MG63 (cell line): ENCODE data around the gene APOBEC2. TPM values are rescaled to one million over a fixed set of nuclear protein-coding genes. Genes with fewer than 3 reads are reported as not detected.
"Not testable (repeated sequence)": the region's sequence is repeated elsewhere in the genome, so short reads cannot be mapped to it uniquely, and the experiment has no call there.

ENCODE experiments used
- DNase-seq: peaks from one replicate; pipeline ENCODE4 v3.0.0-alpha.2; 2020
- H3K27me3 ChIP-seq: fragments of 250-450 bp; sonication (Bioruptor Pico); 2 replicates; pipeline ENCODE4 v1.5.1; 2020; ENCODE audit warnings: mild to moderate bottlenecking, moderate library complexity
- H3K36me3 ChIP-seq: fragments of 250-450 bp; sonication (Bioruptor Pico); 2 replicates; pipeline ENCODE4 v1.5.1; 2020; ENCODE audit warnings: mild to moderate bottlenecking, moderate library complexity
- H3K4me3 ChIP-seq: fragments of 250-450 bp; sonication (Bioruptor Pico); 2 replicates; pipeline ENCODE4 v1.5.1; 2020; ENCODE audit warnings: mild to moderate bottlenecking, moderate library complexity
- H3K9me3 ChIP-seq: fragments of 250-450 bp; sonication (Bioruptor Pico); 2 replicates; pipeline ENCODE4 v1.5.1; 2020; ENCODE audit warnings: mild to moderate bottlenecking, moderate library complexity
- total RNA-seq: library from RNA; depleted of rRNA; stranded (reverse); fragments of >200 nt; shearing (Covaris generic); gene quantifications from 2 replicates; pipeline ENCODE4 v1.2.3, GENCODE V29; 2014; ENCODE audit warnings: low replicate concordance; rRNA removed

APOBEC2 gene
- not detected in 2 replicates for total RNA-seq

DNA sequence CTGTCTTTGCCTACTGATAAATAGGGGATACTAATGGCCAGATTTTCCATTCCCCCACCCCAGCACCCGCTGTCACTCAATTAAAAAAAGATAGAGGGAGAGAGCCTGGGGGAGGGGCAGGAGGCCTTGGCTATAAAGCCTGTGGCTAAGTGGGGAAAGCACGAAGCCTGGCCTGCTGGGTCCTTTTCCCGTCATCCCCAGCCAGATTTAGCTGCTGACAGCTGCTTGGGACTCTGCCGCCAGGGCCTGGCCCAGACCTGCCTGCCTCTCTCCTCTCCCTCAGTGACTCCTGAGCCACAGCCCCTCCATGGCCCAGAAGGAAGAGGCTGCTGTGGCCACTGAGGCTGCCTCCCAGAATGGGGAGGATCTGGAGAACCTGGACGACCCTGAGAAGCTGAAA, at the start of gene APOBEC2:
TSS of gene APOBEC2 (plus strand) at position 162 of the 400 bp plus-strand sequence. CDS start at position 308, 146 bp downstream.
- H3K27me3 ChIP-seq: no peaks in the 10 kb centered on the region
- H3K9me3 ChIP-seq: no peaks in the 10 kb centered on the region
- H3K36me3 ChIP-seq: no peaks in the 10 kb centered on the region
- H3K4me3 ChIP-seq: no peak within 1 kb of the TSS
- no peak for DNase-seq

DNA sequence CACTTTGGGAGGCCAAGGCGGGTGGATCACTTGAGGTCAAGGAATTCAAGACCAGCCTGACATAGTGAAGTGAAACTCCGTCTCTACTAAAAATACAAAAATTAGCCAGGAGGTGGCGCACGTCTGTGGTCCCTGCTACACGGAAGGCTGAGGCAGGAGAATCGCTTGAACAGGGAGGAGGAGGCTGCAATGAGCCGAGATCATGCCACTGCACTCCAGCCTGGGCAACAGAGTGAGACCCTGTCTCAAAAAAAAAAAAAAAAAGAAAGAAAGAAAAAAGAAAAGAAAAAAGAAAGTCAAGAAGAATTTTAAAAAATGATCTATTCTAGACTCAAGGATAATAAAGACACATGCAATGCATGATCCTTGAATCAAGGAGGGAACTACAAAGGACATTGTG, 46.8 kb upstream of the APOBEC2 start:
- H3K4me3 ChIP-seq, H3K36me3 ChIP-seq, H3K27me3 ChIP-seq, H3K9me3 ChIP-seq: not testable (repeated sequence)
- peak; percentile 16 for DNase-seq

DNA sequence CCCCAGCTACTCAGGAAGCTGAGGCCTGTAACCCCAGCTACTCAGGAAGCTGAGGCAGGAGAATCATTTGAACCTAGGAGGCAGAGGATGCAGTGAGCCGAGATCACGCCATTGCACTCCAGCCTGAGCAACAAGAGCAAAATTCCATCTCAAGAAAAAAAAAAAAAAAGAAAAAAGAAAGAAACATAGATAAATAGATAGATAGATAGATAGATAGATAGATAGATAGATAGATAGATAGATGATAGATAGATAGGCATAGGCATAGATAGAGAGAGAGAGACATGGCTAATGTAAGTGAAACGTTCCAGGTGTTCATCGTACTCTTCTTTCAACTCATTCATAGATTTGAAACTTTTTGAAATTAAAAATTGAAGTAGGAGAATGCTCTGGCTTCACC, 46.0 kb upstream of the APOBEC2 start:
- not testable (repeated sequence) for H3K4me3 ChIP-seq, DNase-seq

DNA sequence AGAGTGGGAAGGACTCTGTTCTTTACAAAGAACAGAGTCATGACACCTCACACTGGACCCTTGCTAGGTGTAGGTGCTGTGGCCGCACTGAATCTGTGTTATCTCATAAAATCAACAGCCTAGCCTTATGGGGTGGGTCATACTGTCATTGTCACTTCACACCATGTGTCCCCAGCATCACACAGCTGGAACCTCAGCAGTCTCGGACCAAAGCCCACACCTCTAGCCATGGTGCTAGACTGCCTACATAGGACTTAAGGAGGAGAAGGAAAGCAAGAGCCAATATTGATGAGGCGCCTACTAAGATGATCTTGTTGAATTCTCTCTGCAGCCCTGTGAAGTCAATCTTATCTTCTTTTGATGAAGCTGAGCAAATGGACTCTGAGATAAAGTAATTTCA, 45.0 kb upstream of the APOBEC2 start:
- Histone ChIP-seq H3K36me3 (no peaks in the 10 kb centered on the region), H3K4me3 (no peak overlapping the region), H3K27me3 (no peaks in the 10 kb centered on the region), H3K9me3 (no peaks in the 10 kb centered on the region)
- no peak for DNase-seq

More for the DNA sequence above, 46.0 kb upstream of the APOBEC2 start:
- H3K27me3 ChIP-seq, H3K9me3 ChIP-seq, H3K36me3 ChIP-seq: not testable (repeated sequence)

DNA sequence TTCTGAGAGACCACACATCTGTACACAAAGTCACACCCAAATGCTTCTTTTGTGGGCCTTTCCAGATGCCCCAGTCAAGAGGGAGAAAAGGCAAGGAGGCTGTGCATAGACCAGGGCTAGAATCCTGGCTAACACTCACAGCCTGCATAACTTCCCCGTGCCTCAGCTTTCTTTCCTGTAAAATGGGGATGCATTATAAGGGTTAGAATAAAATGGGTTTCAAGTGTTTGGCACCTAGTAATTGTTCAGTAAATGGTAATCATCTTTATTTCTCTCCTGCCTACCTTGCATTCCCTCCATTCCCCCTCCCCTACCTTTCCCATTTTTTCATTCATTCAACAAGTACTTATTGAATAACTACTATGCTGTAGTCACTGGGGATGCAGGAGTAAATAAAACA, 43.3 kb upstream of the APOBEC2 start:
- Histone ChIP-seq H3K36me3 (no peaks in the 10 kb centered on the region), H3K9me3 (no peaks in the 10 kb centered on the region), H3K4me3 (no peak overlapping the region), H3K27me3 (no peaks in the 10 kb centered on the region)
- DNase-seq: no peak

DNA sequence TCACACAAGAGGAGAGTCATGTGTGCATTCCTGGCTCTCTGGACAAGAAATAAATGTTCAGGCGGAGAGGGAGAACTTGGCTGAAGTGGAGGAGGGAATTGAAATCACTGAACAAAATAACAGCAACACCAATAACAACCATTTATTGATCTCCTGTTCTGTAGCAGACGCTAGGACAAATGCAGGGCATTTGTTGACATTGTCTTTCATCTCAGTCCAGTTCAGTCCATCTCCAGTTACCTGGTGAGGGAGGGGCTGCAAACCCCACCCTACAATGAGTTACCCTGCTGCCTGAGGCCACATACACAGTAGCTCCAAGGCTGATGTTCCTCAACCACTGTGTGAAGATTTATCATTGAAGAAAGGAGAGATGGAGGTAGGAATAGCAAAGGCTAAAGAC, 41.3 kb upstream of the APOBEC2 start:
- Histone ChIP-seq H3K27me3 (no peaks in the 10 kb centered on the region), H3K36me3 (no peaks in the 10 kb centered on the region), H3K4me3 (no peak overlapping the region), H3K9me3 (no peaks in the 10 kb centered on the region)
- DNase-seq: no peak

DNA sequence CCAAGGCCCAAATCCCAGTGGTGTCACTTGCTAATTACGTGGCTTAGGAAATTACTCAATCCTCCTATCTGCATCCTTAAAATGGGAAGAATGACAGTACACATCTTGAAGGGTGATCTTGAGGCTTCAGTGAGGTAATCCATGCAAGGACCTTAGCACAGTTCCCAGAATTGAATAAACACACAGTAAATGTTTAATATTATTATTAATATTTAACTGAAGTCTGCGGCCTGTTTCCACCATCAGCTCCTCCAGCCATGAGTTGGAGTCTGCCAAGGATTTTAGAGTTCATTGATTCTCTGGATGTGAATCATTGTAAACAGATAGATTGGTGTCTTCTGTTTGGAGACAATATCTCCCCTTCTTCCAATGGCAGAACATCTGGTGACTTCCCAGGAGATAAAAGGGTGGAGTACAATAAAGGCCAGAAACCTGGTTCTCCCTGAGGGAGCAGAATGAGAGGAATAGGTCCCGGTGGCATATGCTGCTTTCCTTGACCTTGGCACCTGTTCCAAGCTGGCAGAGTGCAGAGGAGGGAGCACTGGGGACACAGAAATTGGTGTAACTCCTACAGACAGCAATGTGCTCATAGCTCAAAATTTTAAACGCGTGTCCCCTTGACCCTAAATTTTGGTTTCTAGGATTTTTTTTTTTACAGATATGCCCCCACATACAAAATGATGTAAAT, 39.4 kb upstream of the APOBEC2 start:
- Histone ChIP-seq H3K36me3 (no peaks in the 10 kb centered on the region), H3K27me3 (no peaks in the 10 kb centered on the region), H3K9me3 (no peaks in the 10 kb centered on the region), H3K4me3 (no peak overlapping the region)
- DNase-seq: no peak

DNA sequence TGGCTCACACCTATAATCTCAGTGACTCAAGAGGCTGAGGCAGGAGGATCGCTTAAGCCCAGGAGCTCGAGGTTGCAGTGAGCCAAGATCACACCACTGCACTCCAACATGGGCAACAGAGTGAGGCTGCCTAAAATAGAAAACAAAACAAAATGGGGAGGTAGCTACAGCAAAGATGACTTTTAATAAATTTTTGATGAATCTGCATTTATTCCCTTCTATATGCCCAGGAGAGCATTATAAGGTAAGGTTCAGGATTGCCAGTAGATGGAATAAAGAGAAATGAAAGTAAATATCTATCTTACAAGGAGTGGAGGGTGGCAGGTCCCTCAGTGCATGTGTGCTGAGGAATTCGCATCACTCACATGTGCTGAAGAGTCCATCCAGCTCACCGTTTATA, 38.2 kb upstream of the APOBEC2 start:
- Histone ChIP-seq H3K36me3 (no peaks in the 10 kb centered on the region), H3K27me3 (no peaks in the 10 kb centered on the region), H3K9me3 (no peaks in the 10 kb centered on the region), H3K4me3 (no peak overlapping the region)
- no peak for DNase-seq

DNA sequence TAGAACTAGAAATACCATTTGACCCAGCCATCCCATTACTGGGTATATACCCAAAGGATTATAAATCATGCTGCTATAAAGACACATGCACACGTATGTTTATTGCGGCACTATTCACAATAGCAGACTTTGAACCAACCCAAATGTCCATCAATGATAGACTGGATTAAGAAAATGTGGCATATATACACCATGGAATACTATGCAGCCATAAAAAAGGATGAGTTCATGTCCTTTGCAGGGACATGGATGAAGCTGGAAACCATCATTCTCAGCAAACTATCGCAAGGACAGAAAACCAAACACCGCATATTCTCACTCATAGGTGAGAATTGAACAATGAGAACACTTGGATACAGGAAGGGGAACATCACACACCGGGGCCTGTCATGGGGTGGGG, 37.1 kb upstream of the APOBEC2 start:
- DNase-seq: not testable (repeated sequence)

DNA sequence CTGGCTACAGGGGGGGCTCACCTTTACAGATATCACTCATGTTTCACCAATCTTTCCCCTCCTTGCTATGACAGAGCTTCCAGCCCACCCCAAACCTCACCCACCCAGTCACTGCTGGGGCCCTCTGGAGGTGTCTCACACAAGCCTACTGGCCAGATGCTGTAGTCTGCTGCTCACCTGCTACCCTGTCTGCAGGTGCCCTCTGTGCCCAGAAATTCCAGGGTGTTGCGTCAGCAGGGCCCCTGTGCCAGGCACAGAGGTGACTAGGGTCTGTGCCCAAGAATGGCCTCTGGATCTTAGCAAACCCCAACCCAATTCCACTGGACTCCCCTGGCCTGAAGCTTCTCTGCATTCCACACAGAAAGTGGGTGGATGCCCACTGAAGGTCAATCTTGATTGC, 35.3 kb upstream of the APOBEC2 start:
- no peaks in the 10 kb centered on the region for H3K36me3 ChIP-seq
- DNase-seq: no peak
- H3K9me3 ChIP-seq: no peaks in the 10 kb centered on the region
- no peaks in the 10 kb centered on the region for H3K27me3 ChIP-seq
- H3K4me3 ChIP-seq: no peak overlapping the region

More for the DNA sequence above, 37.1 kb upstream of the APOBEC2 start:
- H3K9me3 ChIP-seq, H3K36me3 ChIP-seq, H3K27me3 ChIP-seq, H3K4me3 ChIP-seq: not testable (repeated sequence)

DNA sequence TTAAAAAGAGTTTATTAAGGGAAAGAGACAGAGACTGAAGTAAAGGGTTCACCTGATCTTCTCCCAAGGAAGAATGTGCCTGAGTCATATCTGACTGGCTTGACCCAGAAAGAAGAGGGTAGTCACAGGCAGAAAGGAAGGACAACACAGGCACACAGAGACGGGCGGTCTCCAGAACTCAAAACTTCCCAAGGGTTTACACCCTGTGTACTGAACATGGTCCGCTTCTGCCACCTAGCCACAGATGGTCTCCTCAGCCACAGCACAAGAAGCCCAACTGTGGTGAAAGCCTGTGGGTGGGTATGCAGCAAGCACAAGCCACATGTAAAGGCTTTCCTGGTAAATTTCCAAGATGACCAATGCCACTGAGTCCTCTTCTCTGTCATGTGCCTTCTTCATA, 31.2 kb upstream of the APOBEC2 start:
- no peaks in the 10 kb centered on the region for H3K9me3 ChIP-seq
- no peaks in the 10 kb centered on the region for H3K27me3 ChIP-seq
- no peak for DNase-seq
- H3K36me3 ChIP-seq: no peaks in the 10 kb centered on the region
- H3K4me3 ChIP-seq: no peak overlapping the region

DNA sequence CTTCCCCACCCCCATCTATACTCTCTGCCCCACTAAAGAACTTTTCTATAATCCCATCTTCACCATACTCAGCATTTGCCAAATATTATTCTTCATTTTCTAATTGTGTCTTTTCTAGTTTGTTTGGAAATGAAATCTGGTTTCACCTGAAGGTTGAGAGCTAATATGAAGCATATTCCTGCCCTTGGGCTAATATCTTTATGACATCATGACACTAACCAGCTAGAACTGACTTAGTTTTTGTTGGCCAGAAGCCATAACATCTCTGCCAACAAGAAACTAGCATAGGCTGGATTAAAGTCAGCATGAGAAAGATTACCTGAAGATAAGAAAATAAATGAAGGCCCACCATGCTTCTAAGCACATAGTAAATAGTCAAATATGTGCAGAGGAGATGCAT, 30.7 kb upstream of the APOBEC2 start:
- DNase-seq: no peak
- H3K4me3 ChIP-seq: no peak overlapping the region
- H3K36me3 ChIP-seq: no peaks in the 10 kb centered on the region
- H3K9me3 ChIP-seq: no peaks in the 10 kb centered on the region
- no peaks in the 10 kb centered on the region for H3K27me3 ChIP-seq

DNA sequence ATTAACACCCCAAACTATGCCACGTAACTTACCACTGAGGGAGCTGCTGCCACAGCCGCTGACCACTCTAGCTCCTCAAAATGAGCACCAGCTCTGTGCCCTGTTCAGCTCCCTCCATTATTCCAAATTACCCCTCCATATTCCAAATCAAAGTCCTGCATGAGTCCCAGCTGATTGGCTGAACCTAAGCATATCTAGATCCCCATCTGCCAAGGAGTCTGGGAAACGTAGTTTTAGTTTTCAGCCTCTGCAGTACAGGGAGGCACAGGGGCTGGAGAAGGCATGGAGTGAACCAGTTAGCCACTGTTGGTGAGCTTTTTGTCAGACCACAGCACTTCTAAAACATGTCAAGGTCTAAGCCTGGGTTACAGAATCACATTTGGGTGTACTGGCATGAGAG, 29.9 kb upstream of the APOBEC2 start:
- H3K9me3 ChIP-seq: no peaks in the 10 kb centered on the region
- no peak for DNase-seq

DNA sequence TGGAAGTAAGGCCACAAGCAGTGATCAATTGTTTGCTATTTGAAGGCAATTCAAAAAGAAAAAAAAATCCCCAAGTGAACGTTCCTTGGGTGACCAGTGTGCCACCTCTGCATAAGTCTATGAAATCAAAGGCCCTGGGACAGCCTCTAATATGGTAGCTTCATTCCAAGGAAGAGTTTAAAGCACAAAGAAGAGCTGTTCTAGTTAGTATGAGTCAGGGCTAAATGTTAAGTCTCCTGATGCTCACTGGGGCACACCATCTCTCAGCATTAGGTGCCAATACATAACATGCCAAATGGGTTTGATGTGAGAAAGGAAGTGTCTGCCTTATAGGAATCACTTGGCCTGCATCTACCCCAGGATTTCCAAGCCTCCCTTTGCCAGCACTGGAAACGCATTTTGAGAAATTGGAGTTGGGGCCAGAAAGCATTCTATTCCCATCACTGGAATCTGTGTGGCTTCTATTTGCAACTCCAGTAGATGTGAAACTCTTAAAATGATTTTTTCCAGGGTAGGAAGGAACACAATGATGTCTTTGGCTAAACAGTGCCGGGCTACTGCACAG, 27.0 kb upstream of the APOBEC2 start:
- no peaks in the 10 kb centered on the region for H3K36me3 ChIP-seq
- DNase-seq: no peak

More for the DNA sequence above, 29.9 kb upstream of the APOBEC2 start:
- Histone ChIP-seq H3K36me3 (no peaks in the 10 kb centered on the region), H3K4me3 (no peak overlapping the region), H3K27me3 (no peaks in the 10 kb centered on the region)

DNA sequence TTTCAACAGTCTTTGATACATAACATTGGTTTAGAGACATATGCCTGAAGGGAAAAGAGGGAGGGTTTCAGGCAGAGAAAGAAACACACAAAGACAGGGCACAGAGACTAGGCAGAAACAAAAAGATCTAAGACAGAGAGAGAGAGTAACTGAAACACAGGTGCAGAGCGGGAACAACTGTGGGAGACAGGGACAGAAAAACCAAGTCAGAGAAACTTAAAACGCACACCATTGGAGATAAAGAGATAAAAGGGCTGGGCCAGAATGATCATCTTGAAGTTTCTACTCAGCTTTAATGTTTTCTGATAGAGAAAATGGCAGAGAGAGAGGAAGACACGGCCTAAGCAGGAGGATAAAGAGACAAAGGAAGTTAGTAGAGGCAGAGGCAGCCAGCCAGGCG, 25.8 kb upstream of the APOBEC2 start:
- Histone ChIP-seq H3K4me3 (peak overlapping the region; percentile 44), H3K36me3 (no peaks in the 10 kb centered on the region), H3K9me3 (no peaks in the 10 kb centered on the region), H3K27me3 (no peaks in the 10 kb centered on the region)
- no peak for DNase-seq

More for the DNA sequence above, 27.0 kb upstream of the APOBEC2 start:
- no peak overlapping the region for H3K4me3 ChIP-seq
- H3K9me3 ChIP-seq: no peaks in the 10 kb centered on the region
- no peaks in the 10 kb centered on the region for H3K27me3 ChIP-seq

DNA sequence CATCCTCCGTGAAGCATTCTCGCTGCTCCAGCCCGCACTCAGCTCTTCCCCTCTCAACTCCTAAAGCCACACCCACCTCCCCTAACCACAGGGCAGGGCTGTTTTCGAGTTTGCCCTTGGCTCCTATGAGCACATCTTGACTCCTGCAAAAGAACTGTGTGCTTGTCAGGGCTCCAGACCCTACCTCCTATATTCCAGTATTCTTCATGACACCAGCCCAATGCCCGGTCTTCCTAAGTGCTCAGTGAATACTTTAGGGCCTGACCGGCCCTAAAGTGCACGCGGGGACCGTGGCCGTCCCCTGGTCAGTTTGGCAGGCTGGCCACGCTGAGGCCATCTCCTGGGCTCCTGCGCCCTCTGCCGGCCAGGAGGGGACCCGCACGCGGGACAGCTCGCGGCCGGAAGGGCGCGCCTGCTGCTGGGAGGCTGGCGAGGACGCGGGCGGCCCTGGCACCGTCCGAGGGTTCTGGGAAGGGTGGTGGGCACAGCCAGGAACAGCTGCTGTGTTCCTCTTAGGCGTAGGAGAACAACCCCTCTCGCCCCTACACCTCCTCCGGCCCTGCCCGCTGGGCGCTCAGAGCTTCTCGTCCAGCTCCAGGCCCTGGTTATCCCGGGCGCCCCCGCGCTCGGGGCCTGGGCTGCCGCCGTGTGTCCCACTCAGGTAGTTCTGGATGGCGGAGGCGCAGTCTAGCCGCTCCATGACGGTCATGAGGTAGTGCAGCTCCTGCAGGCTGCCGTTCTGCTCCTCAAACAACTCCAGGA, 25.0 kb upstream of the APOBEC2 start:
- H3K4me3 ChIP-seq: peak overlapping the region; percentile 44
- DNase-seq: peak; percentile 70
- H3K9me3 ChIP-seq: no peaks in the 10 kb centered on the region
- no peaks in the 10 kb centered on the region for H3K27me3 ChIP-seq
- no peaks in the 10 kb centered on the region for H3K36me3 ChIP-seq

DNA sequence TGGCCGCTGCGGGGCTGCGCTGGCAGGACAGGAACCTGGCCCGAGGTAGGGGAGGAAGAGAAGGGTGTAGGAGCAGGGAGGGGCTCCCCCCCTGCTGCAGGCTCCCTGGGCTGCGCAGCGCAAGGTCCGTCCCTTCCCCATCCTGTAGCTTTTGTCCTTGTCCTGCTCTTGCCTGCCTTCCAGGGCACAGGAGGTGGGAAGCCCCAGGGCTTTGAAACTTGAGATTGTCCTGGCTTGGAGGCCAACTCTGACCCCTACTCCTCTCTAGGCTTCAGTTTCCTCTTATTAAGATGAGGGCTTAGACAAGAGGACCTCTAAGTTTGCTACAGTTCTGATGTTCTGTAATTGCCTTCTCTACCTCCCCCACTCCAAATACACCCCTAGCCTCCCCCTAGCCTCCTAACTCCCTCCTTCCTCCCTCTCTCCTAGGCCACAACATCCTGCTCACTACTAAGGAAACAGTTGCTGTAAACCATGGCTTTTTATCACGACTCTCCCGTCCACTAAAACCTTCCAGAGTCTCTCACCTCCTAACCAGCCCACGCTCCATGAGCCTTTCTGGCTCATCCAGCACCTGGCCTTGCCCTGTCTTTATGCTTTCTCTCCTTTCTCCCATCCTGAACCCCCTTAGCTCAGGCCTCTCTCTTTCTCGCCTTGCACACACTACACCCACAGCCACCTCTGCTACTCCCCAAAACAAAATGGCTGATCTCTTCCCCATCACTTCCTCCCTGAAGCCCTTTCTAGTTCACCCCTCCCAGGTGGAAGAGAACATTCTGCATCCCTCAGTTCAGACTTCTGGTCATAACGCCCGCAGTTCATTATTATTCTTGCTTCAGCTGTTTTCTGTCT, 24.2 kb upstream of the APOBEC2 start:
- Histone ChIP-seq H3K27me3 (no peaks in the 10 kb centered on the region), H3K36me3 (no peaks in the 10 kb centered on the region), H3K4me3 (peak overlapping the region; percentile 44), H3K9me3 (no peaks in the 10 kb centered on the region)
- no peak for DNase-seq
